ENCODE measurements around the gene CFAP97D2. TPM values are rescaled to one million over a fixed set of nuclear protein-coding genes. Genes with fewer than 3 reads are reported as not detected.
"Not testable (repeated sequence)": the region's sequence is repeated elsewhere in the genome, so short reads cannot be mapped to it uniquely, and the experiment has no call there.

The CFAP97D2 gene
- total RNA-seq, 2 experiments from 2014 or later: not detected

- ChIA-PET POLR2A (no interaction called here), CTCF (interaction anchor here (1.2 kb wide), 1 partner anchor 13 kb away, joined by 3 read pairs; no protein-coding TSS in a partner anchor)
- ATAC-seq (no peak), DNase-seq (no peak)
- Mint-ChIP-seq H3K4me1 (ENCODE audit: low read depth) (no peaks in the 10 kb centered on the region), H3K9me3 (ENCODE audit: insufficient read depth) (no peaks in the 10 kb centered on the region), H3K4me3 (no peak overlapping the region), H3K27me3 (ENCODE audit: low read depth) (no peaks in the 10 kb centered on the region), H3K36me3 (ENCODE audit: low read depth) (peaks cover 69% of the 10 kb centered on the region), H3K27ac (no peak overlapping the region)
Measured at GRCh38 chr13:114249077-114249476, 70.0 kb downstream of the CFAP97D2 start.

DNA sequence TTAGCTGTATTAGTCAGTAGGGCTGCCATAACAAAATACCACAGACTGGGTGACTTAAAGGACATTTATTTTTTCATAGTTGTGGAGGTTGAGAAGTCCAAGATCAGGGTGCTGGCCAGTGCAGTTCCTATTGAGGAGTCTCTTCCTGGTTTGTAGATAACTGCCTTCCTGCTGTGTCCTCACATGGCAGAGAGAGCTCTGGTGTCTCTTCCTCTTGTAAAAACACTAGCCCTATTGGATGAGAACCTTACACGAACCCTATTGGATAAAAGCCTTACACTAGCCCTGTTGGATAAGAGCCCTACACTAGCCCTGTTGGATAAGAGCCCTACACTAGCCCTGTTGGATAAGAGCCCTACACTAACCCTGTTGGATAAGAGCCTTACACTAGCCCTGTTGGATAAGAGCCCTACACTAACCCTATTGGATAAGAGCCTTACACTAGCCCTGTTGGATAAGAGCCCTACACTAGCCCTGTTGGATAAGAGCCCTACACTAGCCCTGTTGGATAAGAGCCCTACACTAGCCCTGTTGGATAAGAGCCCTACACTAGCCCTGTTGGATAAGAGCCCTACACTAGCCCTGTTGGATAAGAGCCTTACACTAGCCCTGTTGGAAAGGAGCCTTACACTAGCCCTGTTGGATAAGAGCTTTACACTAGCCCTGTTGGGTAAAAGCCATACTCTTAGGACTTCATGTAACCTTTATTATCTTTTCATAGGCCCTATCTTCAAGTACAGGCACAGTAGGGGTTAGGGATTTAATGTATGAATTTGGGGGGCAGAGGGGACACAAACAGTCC lies 72.8 kb downstream of the CFAP97D2 start:
- CTCF ChIA-PET, DNase-seq: not testable (repeated sequence)
- peaks cover 64% of the 10 kb centered on the region for H3K36me3 Mint-ChIP-seq (ENCODE audit: low read depth)

GRCh38 chr13:114256547-114256946 lies 77.5 kb downstream of the CFAP97D2 start:
- CTCF ChIA-PET: interaction anchor here (2.4 kb wide), 1 partner anchor 9 kb away, joined by 6 read pairs; no protein-coding TSS in a partner anchor
- H3K4me3 Mint-ChIP-seq: no peak overlapping the region
- H3K36me3 Mint-ChIP-seq (ENCODE audit: low read depth): peaks cover 68% of the 10 kb centered on the region
- POLR2A ChIA-PET: interaction anchor here (0.6 kb wide), 1 partner anchor 178 kb away, joined by 3 read pairs; no protein-coding TSS in a partner anchor
- no peak for ATAC-seq
- H3K27ac Mint-ChIP-seq: no peak overlapping the region
- H3K4me1 Mint-ChIP-seq (ENCODE audit: low read depth): peaks cover 20% of the 10 kb centered on the region
- H3K9me3 Mint-ChIP-seq (ENCODE audit: insufficient read depth): no peaks in the 10 kb centered on the region
- no peaks in the 10 kb centered on the region for H3K27me3 Mint-ChIP-seq (ENCODE audit: low read depth)
- DNase-seq: no peak

More for the DNA sequence above, 72.8 kb downstream of the CFAP97D2 start:
- not testable (repeated sequence) for H3K9me3 Mint-ChIP-seq (ENCODE audit: insufficient read depth); H3K4me1 Mint-ChIP-seq (ENCODE audit: low read depth); ATAC-seq; H3K4me3 Mint-ChIP-seq; H3K27ac Mint-ChIP-seq; H3K27me3 Mint-ChIP-seq (ENCODE audit: low read depth)
- POLR2A ChIA-PET: interaction anchor here (0.8 kb wide), 1 partner anchor 13 kb away, joined by 3 read pairs; no protein-coding TSS in a partner anchor

- H3K27ac Mint-ChIP-seq: no peak overlapping the region
- H3K4me1 Mint-ChIP-seq (ENCODE audit: low read depth): peaks cover 24% of the 10 kb centered on the region
- DNase-seq: no peak
- no peak for ATAC-seq
- H3K36me3 Mint-ChIP-seq (ENCODE audit: low read depth): peaks cover 69% of the 10 kb centered on the region
- CTCF ChIA-PET: interaction anchor here (2.4 kb wide), 1 partner anchor 9 kb away, joined by 6 read pairs; no protein-coding TSS in a partner anchor
- H3K9me3 Mint-ChIP-seq (ENCODE audit: insufficient read depth): no peaks in the 10 kb centered on the region
- H3K27me3 Mint-ChIP-seq (ENCODE audit: low read depth): no peaks in the 10 kb centered on the region
- no peak overlapping the region for H3K4me3 Mint-ChIP-seq
- POLR2A ChIA-PET: interaction anchor here (0.6 kb wide), 1 partner anchor 178 kb away, joined by 3 read pairs; no protein-coding TSS in a partner anchor
Measured at GRCh38 chr13:114257014-114257413, 78.0 kb downstream of the CFAP97D2 start.

DNA sequence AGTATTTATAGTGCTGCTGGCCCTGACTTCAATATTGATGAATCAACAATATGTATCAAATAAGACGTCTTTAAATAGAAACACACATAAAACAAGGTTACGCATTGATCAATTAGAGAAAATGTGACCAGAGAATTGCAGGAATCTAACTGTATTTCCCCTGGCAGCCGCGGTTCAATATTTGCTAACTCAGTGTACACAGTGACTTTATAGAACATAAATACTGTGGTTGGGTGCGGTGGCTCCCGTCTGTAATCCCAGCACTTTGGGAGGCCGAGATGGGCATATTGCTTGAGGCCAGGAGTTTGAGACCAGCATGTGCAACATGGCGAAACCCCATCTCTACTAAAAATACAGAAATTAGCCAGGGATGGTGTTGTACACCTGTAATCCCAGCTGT lies 79.5 kb downstream of the CFAP97D2 start:
- DNase-seq: no peak
- POLR2A ChIA-PET: interaction anchor here (0.6 kb wide), 1 partner anchor 21 kb away, joined by 3 read pairs; no protein-coding TSS in a partner anchor
- peaks cover 40% of the 10 kb centered on the region for H3K4me1 Mint-ChIP-seq (ENCODE audit: low read depth)
- no peaks in the 10 kb centered on the region for H3K27me3 Mint-ChIP-seq (ENCODE audit: low read depth)
- no peaks in the 10 kb centered on the region for H3K9me3 Mint-ChIP-seq (ENCODE audit: insufficient read depth)
- no peak overlapping the region for H3K4me3 Mint-ChIP-seq
- ATAC-seq: no peak
- H3K36me3 Mint-ChIP-seq (ENCODE audit: low read depth): peaks cover 76% of the 10 kb centered on the region
- CTCF ChIA-PET: no interaction called here
- H3K27ac Mint-ChIP-seq: no peak overlapping the region

GRCh38 chr13:114259374-114259773 lies 80.3 kb downstream of the CFAP97D2 start:
- peaks cover 74% of the 10 kb centered on the region for H3K36me3 Mint-ChIP-seq (ENCODE audit: low read depth)

DNA sequence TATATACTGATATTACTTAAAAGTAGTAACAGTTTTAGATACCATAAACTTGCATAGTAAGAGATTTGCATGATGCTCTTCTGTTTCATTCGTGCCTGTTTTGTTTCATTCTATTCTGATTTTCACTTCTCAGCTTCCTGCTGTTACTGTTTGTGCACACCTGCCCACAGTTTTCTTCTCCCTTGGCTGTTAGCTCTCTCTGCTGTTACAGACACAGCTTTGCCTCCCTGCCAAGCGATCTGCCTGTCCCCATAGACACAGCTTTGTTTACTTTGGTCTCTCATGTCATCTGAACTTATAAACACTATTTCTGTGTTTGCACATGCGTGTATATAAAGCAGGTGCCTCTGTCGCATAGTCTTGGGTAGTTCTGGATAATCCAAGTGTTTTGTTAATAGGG lies 80.9 kb downstream of the CFAP97D2 start:
- peaks cover 74% of the 10 kb centered on the region for H3K36me3 Mint-ChIP-seq (ENCODE audit: low read depth)
- DNase-seq (no peak), ATAC-seq (no peak)
- POLR2A ChIA-PET: interaction anchor here (0.7 to 1.2 kb wide), 2 partner anchors 21 to 138 kb away, joined by 3 read pairs; no protein-coding TSS in a partner anchor
- no peak overlapping the region for H3K4me3 Mint-ChIP-seq
- peaks cover 47% of the 10 kb centered on the region for H3K4me1 Mint-ChIP-seq (ENCODE audit: low read depth)
- H3K27ac Mint-ChIP-seq: peak overlapping the region; percentile 32
- CTCF ChIA-PET: no interaction called here
- no peaks in the 10 kb centered on the region for H3K27me3 Mint-ChIP-seq (ENCODE audit: low read depth)
- H3K9me3 Mint-ChIP-seq (ENCODE audit: insufficient read depth): no peaks in the 10 kb centered on the region

More at GRCh38 chr13:114259374-114259773, 80.3 kb downstream of the CFAP97D2 start:
- Mint-ChIP-seq H3K27me3 (ENCODE audit: low read depth) (no peaks in the 10 kb centered on the region), H3K27ac (no peak overlapping the region), H3K4me3 (no peak overlapping the region), H3K9me3 (ENCODE audit: insufficient read depth) (no peaks in the 10 kb centered on the region), H3K4me1 (ENCODE audit: low read depth) (peaks cover 43% of the 10 kb centered on the region)
- DNase-seq (no peak), ATAC-seq (no peak)
- CTCF ChIA-PET: no interaction called here
- POLR2A ChIA-PET: interaction anchor here (1.2 kb wide), 1 partner anchor 21 kb away, joined by 3 read pairs; no protein-coding TSS in a partner anchor

DNA sequence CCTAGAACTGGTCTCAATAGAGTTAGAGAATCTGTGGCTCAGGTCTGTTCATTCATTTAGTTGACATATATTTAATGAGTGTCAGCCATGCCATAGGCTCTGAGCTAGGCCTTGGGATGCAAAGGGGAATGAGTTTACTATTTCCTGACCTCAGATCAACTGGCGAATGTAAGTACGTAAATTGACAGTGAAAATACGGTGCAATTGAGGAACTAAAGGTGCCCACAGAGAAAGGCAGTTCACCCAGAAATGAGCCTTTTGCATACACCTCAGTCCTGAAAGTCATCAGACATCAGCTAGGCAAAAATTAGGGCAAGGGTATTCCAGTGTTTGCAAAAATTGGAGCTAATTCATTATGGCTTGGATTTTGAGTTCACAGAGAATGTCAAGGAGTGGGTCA lies 81.8 kb downstream of the CFAP97D2 start:
- H3K4me3 Mint-ChIP-seq: no peak overlapping the region
- peak overlapping the region; percentile 40 for H3K27ac Mint-ChIP-seq
- H3K36me3 Mint-ChIP-seq (ENCODE audit: low read depth): peaks cover 75% of the 10 kb centered on the region
- ATAC-seq: no peak
- peaks cover 53% of the 10 kb centered on the region for H3K4me1 Mint-ChIP-seq (ENCODE audit: low read depth)
- H3K9me3 Mint-ChIP-seq (ENCODE audit: insufficient read depth): no peaks in the 10 kb centered on the region
- POLR2A ChIA-PET: no interaction called here
- DNase-seq: no peak
- CTCF ChIA-PET: no interaction called here
- H3K27me3 Mint-ChIP-seq (ENCODE audit: low read depth): no peaks in the 10 kb centered on the region

GRCh38 chr13:114261328-114261965 lies 82.4 kb downstream of the CFAP97D2 start:
- ChIA-PET CTCF (no interaction called here), POLR2A (no interaction called here)
- Mint-ChIP-seq H3K4me3 (no peak overlapping the region), H3K4me1 (ENCODE audit: low read depth) (peaks cover 53% of the 10 kb centered on the region), H3K27me3 (ENCODE audit: low read depth) (no peaks in the 10 kb centered on the region), H3K36me3 (ENCODE audit: low read depth) (peaks cover 76% of the 10 kb centered on the region), H3K9me3 (ENCODE audit: insufficient read depth) (no peaks in the 10 kb centered on the region), H3K27ac (peak overlapping the region; percentile 40)
- ATAC-seq (no peak), DNase-seq (no peak)

DNA sequence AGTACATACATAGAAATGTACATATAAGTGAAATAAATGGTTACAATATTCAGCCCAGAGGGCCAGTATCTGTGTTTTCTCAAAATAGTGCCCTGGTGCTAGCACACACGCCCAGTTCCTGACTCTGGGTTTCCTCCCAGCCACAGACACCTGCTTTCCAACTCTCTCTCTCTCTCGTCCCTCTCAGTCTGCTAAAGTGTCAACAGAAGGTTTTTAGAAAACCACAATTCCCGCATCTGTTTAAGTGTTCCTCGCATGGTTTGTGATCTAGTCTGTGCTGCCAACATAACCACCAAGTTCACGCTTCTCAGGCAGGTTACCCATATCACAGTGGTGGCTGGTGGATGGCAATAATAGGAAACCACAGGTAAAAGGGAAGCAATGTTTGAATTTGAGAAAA lies 84.5 kb downstream of the CFAP97D2 start:
- peak overlapping the region; percentile 16 for H3K4me3 Mint-ChIP-seq

GRCh38 chr13:114264313-114264712 lies 85.3 kb downstream of the CFAP97D2 start:
- Mint-ChIP-seq H3K36me3 (ENCODE audit: low read depth) (peaks cover 83% of the 10 kb centered on the region), H3K4me1 (ENCODE audit: low read depth) (peaks cover 76% of the 10 kb centered on the region)
- H3K9me3 Mint-ChIP-seq (ENCODE audit: insufficient read depth); ATAC-seq; POLR2A ChIA-PET; H3K27me3 Mint-ChIP-seq (ENCODE audit: low read depth); DNase-seq; H3K4me3 Mint-ChIP-seq; H3K27ac Mint-ChIP-seq: not testable (repeated sequence)
- CTCF ChIA-PET: interaction anchor here (1.6 kb wide), 1 partner anchor 75 kb away, joined by 3 read pairs; no protein-coding TSS in a partner anchor

More for the DNA sequence above, 84.5 kb downstream of the CFAP97D2 start:
- Mint-ChIP-seq H3K27ac (peak overlapping the region; percentile 88), H3K9me3 (ENCODE audit: insufficient read depth) (peaks cover 4% of the 10 kb centered on the region), H3K27me3 (ENCODE audit: low read depth) (no peaks in the 10 kb centered on the region), H3K4me1 (ENCODE audit: low read depth) (peaks cover 69% of the 10 kb centered on the region), H3K36me3 (ENCODE audit: low read depth) (peaks cover 80% of the 10 kb centered on the region)
- ChIA-PET CTCF (no interaction called here), POLR2A (no interaction called here)
- peak; percentile 75 for ATAC-seq
- peak; percentile 35 for DNase-seq
